Measurements from ENCODE around the gene ASTN2.

Gene ASTN2

DNA sequence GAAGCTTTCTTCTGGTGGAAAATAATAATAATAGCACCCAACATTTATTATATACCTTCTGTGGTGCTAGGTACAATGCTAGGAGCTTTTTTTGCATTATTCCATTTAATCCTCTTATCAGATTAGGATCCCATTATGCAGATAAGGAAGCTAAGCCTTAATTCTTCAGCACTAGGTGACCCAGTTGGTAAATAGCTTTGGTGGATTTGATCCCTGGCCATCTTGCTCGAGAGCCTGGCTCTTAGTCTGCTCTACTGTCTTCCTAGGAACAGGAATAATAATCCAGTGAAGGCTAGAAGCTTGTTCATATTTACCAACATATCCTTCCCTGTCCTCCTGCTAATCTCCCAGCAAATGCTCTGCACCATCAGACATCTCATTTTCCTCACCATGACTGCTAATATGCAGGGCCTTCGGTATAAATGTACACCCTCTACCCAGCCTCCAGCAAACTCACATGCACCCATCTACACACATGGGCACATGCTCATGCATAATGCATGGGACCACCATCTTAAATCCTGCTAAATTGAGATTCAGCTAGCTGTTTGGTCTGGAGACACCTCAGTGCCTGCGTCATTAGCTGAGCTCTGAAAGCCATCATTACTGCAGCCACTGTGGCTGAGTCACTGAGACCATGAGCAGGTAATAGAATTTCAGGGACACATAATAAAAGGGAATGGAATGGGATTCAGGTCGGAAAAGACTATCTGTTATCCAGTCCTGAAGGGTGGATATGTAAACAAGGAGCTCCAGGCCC is 640.3 kb downstream of the ASTN2 start:
- DNase-seq = no peak

DNA sequence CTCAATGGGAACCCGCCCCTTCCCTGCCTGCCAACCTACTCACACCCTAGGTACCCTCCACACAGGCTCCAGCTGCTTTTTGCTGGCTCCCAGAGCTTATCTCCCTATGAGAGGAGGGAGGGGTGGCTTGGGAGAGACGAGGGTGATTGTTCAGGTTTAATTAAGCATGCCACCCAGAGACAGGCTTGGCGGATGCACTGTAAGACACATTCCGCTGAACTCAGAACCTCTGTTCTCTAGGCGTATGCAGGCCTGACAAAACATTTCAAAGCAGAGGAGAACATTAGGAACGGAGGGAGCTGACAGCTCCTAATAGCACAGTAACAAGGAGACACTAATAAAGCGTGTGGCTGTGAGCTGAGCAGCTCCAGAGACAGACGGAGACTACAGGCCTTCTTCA is 647.6 kb downstream of the ASTN2 start:
- DNase-seq = no peak

DNA sequence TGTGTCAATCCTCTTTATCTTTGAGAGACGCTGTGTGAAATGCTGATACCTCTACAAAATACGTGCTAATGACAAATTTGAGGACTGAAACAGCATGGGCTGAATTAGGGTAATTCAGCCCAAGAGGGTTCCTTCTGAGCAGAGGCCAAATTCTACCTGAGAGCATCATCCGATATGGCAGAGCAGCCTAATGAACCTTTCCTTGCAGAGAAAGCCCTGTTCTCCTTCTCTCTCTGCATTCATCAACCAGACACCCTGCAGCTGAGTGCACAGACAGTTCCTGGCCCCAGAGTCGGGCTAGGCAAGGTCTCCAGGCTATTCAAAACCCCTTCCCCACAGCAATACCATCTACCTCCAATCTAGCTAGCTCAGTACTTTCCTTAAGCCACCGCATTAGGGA is 649.8 kb downstream of the ASTN2 start:
- DNase-seq = no peak

DNA sequence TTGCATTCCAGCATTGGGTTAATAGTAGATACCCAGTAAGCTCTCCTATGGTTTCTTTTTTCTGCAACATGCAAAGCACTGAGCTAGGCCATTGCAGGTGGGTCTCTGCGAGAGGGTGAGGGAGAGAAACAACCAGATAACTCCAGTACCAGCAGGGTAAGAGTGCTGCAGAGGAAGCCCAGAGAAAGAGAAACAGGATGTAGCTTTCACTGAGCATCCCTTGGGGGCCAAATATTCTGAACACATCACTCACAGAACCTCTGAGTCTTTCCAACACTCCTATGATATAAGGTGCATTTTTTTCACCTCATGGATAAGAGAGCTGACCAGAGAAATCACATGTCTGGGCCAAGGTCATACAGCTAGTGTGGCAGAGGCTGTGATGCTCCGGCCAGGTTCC is 651.1 kb downstream of the ASTN2 start:
- DNase-seq = no peak

DNA sequence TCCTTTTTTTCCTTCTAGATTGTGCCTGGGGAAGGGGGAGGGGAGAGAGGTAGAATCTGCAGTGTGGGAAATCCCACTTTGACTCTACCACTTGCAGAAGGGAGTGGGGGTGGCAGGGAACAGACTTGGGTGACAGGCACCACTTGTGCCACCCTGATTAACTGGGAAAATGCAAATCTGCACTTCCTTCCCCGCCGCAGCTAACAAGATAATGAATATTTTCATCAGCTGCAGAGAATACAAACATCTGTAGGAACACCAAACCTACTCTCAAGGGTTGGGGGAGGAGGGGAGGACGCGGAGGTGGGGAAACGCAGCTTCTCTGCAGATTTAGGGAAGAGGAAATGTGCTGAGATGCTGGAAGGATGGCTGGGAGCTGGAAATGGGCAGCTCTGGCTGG is 654.2 kb downstream of the ASTN2 start:
- no peak for DNase-seq

DNA sequence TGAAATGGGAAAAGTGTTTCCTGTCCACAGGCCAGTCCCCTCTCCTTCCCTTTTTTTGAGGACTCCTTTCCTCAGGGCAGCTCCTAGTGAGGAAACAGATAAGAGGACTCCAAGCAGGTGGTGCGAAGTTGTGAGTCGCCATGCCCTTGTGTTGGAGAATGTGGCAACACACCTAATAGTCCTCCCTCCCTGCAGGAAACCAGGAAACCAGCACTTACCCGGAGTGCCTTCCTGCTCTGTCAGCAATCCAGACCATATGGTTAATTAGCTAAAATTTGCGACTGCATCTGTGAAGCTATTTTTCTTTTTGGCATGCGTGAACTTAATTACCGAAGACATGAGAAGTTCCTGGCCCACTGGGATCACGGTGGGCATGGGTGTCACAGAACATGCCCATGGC is 657.8 kb downstream of the ASTN2 start:
- no peak for DNase-seq

DNA sequence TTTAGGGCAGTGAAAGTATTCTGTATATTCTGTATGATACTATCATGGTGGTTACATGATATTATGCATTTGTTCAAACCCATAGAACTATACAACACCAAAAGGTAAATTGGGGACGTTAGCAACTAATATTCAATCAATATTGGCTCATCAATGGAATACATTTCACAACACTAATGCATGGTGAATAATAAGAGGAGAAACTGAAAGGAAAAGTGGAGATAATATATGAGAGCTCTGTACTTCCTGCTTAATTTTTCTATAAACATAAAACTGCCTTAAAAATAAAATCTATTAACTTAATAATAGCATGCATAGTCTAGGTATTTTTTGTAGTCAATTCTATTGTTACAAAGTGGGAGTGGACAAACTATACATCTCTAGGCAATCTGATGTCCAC is 661.5 kb downstream of the ASTN2 start:
- no peak for DNase-seq

DNA sequence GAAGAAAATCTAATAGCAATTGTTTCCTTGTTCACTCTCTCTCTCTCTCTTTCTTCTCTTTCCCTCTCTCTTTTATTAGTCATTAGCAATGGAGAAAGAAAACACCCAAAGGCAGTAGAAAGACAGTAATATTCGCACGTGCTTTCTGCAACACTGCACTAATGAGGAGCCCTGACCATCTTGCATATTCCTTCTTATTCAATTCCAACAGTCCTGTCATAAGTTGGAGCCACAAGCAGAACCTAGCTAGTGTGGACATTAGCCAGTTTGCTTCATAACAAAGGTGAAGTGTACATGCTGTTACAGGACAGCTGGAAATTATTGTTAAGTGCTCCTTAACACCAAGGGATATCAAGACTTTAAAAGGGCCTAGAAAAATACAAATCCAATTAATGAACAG is 664.3 kb downstream of the ASTN2 start:
- no peak for DNase-seq

DNA sequence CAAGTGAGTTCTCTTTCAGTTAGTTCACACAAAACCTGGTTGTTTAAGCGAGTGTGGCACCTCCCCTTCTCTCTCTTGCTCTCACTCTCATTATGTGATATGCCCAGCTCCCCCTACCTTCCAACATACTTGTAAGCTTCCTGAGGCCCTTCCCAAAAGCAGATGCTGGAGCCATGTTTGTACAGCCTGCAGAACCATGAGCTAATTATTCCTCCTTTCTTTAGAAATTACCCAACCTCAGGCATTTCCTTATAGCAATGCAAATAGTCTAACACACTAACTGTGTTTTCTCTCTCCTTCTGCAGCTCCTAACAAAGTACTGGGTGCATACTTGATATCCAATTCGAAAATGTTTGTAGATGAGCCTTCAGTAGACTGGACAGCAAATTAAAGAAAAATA is 665.1 kb downstream of the ASTN2 start:
- no peak for DNase-seq

DNA sequence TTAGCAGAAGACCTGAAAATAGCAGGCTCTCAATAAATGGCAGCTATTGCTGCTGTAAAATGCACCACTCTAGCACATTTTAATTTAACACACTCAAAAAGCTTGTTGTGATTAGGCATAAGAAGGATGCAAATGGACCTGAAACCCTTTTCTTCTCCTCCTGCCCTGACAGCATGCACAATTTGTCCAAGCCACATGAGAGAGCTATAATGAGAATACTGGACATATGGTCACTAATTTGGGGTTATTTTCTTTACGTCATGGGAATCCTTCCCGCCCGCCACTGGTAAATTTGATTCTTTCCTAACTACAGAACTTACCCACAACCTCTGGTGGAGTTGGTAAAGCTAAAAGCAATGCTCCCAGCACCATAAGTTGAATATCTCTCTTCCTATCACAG is 665.7 kb downstream of the ASTN2 start:
- no peak for DNase-seq

DNA sequence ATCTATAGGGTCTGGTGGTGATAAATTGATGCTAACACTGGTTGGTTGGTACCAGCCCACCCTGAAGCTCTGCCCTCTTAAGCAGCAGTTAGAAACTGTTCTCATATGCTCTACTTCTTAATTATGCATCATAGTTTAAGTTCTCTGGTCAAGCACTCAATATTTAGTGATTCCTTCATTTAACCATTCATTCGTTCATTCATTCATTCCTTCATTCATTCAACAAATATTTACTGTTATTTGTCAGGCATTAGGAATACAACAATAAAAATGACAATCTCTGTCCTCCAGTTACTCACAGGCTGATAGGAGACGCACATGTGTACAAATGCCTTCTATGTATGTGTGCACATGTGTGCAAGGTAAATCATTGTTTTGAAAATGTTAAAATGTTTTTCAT is 673.1 kb downstream of the ASTN2 start:
- DNase-seq = no peak

DNA sequence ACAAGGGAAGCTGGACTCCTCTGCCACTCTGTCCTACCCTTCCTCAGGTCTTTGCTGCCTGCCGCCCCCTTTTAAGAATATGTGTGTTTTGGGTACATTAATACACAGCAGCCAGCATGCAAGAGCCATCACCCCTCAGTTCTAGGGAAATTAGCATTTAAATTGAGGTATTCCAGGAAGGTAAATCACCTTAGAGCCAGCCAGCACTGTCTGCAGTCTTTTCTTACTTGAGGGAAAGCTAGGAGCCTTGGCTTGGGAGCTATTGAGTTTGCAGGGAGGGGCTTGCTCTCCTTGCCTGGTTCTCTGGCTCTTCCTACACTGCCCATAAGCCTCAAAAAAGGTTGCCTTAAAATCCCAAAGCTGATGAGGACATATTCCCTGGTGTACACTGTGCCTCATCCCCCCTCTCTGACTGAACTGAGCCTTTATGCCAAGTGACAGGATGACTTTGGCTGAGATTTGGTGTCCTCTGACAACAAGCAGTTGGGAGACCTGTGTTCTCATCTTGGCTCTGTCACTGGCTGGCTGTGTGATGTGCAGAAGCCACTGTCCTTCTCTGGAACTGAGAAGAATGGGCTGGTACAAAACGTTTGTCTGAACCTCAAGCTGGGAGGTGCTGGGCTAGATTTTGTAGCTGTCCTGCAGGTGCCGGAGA is 673.6 kb downstream of the ASTN2 start:
- no peak for DNase-seq

DNA sequence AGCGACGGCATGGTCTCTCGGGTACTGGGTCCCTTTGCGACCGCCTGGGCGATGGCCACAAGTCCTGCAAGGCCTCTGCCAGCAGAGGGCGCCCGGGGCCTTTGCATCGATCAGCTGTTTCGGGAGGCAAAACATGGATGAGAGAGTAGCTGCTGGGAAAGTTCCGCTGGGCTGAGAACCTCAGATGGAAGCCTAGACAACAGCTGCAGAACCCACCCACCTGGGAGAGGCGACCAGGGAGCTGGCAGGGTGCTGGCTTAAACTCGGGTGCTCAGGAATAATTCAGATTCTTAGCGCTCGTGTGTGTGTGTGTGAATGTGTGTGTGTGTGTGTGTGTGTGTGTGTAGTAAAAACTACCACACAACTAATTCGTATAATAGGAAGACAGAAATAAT is 677.7 kb downstream of the ASTN2 start:
- DNase-seq = peak; percentile 19

DNA sequence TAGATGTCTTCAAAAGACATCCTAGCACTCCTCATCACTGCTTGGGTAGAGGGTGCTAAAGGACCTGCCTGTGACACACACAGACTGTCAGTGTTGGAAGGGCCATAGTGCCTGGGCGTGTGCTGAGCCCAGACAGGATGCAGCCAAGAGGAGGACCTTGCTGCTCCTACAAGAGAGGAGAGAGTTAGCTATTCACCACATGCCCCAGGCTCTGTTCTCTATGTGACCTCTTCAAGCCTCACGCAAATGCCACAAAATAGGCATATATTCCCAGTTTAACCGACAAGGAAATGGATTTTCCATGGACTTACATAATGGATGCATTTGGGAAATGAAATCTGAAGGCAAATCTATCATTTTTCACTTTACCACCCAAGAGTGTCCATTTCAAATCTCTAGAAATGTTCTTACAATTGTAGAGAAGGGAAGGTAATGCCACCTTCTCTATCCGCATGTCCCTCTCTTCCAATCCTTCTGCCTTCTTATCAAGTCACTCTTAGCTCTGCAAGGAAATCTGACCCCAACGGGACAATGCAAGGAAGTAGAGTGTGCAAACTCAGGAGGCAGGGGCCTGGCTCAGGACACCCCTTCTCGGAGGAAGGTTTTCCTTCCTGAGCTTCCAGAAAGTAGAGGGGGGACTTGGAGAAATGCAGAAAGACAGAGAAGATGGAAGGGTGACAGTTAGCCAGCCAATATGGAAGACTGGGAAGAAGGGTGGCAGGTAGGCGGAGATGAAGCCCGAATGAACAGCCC is 678.3 kb downstream of the ASTN2 start:
- DNase-seq = no peak

DNA sequence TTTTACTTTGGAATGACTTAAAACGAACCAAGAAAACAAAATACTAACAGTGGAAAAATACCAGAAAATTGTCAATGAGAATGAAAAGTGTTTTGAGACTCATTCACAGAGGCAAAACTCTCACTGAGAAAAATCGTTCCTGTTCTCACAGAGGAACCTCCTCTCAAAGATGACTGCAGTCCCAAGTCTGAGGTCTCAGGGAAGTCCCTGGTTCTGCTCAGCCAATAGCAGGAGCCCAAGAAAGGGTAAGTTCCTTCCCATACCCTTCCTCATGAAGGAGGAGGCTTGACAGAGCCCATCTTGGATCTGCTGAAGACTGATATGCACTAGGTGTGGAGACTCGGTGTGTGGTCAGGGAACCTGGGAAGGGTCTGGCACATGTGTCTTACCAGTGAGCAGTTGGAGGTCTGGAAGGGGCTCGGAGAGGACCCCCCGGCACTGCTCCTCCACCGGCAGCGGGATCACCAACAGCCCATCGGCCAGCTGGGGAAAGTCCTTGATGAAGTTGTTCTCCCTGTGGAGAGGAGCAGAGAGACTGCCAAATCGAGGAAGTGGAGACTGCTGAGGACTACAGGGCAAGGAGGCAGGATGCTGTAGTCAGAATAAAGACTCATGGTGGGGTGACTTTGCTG is 681.7 kb downstream of the ASTN2 start:
- DNase-seq = no peak

DNA sequence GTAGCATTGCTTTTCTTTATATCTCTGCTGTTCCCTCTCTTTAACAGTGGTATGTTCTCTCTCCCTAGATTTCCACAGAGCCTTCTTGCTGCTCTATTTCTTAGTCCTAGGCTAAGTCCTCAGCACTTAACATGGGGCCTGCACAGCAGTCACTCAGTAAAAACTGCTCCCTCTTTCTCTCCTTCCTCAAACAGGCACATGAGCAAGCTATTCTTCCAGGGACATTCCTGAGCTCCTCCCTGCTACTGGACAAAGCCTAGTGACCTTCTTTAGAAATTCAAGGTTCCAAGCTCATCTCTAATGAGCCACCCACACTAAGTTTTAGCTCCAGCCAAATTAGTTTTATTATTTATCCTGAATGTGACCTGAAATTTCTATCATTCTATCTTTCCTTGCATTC is 688.3 kb downstream of the ASTN2 start:
- no peak for DNase-seq

DNA sequence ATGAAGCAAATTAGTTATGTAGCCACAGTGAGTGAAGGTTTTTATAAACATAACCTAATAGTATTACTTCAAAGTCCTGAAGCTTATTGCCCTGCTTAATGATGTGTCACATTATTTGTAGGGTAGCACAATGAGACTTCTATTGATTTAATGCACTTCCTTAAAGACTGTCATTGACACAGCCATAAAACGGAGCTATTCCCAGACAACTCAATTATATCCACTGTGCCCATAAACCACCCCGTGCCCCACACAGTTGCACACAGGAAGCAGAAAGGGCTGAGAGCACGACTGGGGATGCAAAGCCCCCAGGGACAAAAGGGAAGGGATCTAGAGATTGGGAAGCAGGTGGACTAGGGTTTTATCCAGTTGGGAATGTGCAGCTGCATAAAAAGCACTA is 690.7 kb downstream of the ASTN2 start:
- DNase-seq = no peak

DNA sequence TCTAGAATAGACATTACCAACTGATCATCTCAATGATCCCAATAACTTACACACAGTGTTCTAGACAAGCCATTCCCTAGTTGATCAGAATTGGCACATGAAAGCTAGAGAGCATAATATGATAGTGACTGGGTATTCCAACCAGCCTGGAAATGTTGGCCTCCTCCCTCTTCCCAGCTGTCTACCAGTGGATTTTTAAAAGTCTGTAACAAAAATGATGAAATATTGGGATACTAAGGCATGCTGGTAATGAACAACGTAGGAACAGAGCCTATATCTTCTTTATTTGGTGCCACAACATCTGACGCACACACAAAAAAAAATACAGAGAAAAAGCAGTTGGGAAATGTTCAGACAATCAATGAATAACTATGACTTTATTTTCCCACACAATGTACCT is 692.9 kb downstream of the ASTN2 start:
- DNase-seq = no peak

DNA sequence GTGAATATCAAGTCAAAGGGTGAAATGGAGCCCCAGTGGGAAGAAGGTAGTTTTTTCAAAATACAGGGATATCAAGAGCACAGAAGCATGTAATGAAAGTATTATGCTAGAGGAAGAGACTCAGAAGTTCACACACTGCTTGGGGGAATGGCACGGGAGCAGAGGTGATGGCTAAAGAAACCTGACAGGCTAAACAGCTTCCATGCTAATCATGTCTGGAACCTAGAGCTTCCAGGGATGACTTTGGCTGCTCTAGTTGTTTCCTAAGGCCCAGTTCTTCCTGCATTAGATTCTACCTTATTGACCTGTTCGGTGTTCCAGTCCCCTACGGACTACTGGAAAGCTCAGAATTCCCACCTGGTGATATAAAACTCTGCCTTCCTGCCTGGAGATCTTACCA is 693.4 kb downstream of the ASTN2 start:
- no peak for DNase-seq

DNA sequence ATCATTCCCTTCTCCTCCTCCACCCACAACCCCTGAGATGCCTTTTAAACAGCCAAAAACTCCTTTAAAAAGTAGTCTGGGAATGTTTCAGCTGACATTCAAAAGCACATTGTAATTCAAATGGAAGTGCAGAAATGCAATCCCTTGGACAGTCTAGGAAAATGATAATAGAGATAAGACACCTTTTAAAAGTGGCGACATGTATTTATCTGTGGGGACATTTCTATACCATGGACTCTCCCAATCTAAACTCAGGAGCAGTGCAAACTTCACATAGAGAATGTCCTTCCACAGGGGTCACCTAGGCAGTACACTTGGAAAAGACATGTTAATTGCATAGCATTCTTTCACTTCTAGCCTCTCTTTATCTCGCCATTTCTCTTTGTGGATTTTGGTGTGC is 694.7 kb downstream of the ASTN2 start:
- no peak for DNase-seq

DNA sequence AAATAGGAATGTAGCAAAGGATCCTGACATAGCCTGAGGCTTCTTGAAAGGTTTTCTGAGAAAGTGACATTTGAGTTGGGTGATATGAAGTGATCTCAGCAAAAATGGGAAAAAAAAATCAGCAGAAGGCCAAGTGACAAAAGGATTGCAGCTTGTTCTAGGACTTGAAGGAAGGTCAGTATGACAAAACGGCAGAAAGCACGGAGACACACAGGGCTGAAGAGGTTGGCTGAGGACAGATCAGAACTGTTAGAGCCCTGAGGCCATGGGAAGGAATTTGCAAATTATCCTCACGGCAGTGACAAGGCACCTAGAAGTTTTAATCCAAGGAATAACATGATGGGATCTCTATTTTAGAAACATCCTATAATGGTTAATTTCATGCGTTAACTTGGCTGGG is 696.7 kb downstream of the ASTN2 start:
- no peak for DNase-seq

DNA sequence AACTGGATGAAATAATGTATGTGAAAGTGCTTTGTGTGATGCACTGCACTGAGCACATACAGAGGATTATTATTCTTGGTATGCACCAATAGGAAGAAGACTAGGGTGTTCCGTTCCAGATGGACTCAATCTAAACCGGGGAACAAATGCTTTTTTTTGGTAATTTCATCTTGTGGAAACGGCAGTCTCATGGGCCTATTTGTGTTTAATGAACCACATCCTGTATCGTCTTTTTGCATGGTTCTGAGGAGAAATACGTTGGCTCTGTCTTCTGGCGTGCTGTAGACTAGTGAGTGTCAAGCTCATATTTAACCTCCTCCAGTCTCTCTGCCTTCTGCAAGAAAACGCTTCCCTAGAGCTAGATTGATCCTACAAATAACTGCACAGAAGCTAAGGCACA is 697.7 kb downstream of the ASTN2 start:
- no peak for DNase-seq

DNA sequence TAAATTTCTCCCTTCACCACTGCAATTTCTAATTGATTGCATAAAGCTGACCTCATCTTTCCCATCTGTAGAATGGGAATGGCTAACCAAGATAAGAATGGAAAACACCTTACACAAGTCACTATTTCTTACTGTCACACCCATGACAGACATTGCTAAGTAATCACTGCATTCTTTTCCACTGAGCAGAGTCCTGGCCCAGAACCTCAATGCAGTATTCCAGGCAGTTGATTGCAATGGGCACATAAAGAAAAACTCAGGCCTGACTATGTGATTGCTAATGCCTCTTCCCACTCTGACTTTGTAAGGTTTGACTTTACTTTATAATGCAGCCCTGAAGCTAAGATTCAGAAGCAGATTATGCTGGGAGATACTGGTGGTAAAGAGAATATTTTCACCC is 698.4 kb downstream of the ASTN2 start:
- DNase-seq = no peak

DNA sequence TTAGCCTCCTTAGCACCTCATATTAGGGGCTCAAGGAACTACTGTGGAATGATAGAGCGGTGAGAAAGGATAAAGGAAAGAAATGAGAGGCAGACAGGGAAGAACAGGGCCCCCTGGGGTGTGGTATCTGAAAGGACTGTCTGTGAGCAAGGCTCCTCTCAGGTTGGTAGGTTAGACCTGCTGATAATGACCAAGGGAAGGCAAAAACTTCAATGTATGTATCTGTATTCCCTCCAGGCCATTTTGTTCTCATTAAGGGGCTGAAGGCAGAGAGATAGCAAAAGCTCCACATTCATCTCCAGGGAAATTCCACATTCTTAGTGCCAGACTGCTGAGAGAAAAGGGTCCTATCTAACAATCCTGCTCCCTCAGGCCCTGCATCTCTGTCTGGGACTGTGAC is 699.1 kb downstream of the ASTN2 start:
- DNase-seq = no peak

Data from T-helper 9 cell (primary cell).